ENCODE results near the gene RAPGEF2. TPM values are rescaled to one million over a fixed set of nuclear protein-coding genes. Genes with fewer than 3 reads are reported as not detected.

RAPGEF2 gene
- total and polyA plus RNA-seq, 3 donors from 2014 or later, result 18.1 to 51.4 (median 38.9) TPM

DNA sequence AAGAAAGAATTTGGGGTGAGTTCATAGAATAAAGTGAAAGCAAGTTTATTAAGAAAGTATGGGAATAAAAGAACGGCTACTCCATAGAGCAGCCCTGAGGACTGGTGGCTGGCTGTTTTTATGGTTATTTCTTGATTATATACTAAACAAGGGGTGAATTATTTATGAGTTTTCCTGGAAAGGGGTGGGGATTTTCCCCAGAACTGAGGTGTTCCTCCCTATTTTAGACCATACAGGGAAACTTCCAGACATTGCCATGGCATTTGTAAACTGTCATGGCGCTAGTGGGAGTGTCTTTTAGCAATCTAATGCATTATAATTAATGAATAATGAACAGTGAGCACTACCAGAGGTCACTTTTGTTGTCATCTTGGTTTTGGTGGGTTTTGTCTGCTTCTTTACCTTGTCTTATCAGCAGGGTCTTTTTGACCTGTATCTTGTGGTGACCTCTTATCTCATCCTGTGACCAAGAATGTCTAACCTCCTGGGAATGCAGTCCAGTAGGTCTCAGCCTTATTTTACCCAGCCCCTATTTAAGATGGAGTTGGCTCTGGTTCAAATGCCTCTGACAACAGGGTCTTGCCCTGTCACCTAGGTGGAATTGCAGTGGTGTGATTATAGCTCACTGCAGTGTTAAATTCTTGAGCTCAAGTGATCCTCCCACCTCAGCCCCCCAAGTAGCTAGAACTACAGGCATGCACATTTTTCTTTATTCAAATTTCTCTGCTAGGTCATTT lies 27.1 kb downstream of the RAPGEF2 start:
- TF ChIP-seq POLR2A (IDR thresholded peaks at IDR 0.05) (no peak), CTCF (IDR thresholded peaks at IDR 0.05) (no peak)
- H3K36me3 ChIP-seq (ENCODE audit: low read depth, missing control alignments), result no peaks in the 10 kb centered on the region
- no peaks in the 10 kb centered on the region for H3K4me1 ChIP-seq
- H3K27me3 ChIP-seq, result no peaks in the 10 kb centered on the region
- no peak overlapping the region for H3K4me3 ChIP-seq
- no peaks in the 10 kb centered on the region for H3K9me3 ChIP-seq
- DNase-seq, result no peak
- WGBS, 2 donors, result 97 to 98% methylated on average over 2 of the region's 2 CpGs
- H3K27ac ChIP-seq, result no peak overlapping the region
- intact Hi-C loops (cut with DNase I; ENCODE audit: low total_unique reads), result no loop called here

DNA sequence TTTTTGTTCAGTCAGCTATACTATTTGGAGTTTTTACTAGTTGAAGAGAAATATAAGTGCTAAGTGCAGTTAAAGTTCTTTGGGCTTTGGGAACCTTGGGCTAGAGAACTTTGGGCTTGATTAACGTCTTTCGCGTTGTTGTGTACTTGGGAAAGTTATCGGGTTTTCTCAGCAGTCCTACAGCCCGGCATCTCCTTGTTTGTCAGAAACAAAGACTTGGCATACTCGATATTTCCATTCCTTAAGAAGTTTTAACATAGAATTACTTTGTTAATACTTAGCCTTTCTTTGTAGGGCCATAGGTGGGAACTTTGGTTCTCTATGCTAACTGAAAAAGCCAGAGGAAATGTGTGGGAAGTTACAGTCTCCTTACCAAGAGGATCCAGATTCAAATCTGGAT lies 28.7 kb downstream of the RAPGEF2 start:
- TF ChIP-seq POLR2A (IDR thresholded peaks at IDR 0.05) (no peak), CTCF (IDR thresholded peaks at IDR 0.05) (no peak)
- no peak overlapping the region for H3K4me3 ChIP-seq
- WGBS, 2 donors, result 78 to 82% methylated on average over 6 of the region's 6 CpGs
- intact Hi-C loops (cut with DNase I; ENCODE audit: low total_unique reads), result no loop called here
- H3K27ac ChIP-seq, result no peak overlapping the region
- H3K27me3 ChIP-seq, result no peaks in the 10 kb centered on the region
- DNase-seq, result no peak
- H3K9me3 ChIP-seq, result no peaks in the 10 kb centered on the region
- no peaks in the 10 kb centered on the region for H3K4me1 ChIP-seq
- H3K36me3 ChIP-seq (ENCODE audit: low read depth, missing control alignments), result no peaks in the 10 kb centered on the region

DNA sequence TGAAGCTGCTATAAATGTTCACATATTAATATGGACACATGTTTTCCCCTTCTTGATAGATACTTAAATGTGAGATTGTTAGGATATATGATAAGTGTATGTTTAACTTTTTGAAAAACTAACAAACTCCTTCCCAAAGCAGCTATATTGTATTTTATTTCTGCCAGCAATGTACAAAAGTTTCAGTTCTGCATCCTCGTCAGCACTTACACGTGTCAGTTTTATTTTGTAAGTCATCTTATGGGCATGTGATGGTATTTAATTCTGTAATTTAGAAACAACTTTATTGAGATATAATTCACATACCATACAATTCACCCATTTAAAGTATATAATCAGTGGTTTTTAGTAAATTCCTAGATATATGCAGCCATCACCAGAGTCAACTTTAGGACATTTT lies 31.6 kb downstream of the RAPGEF2 start:
- Histone ChIP-seq H3K36me3 (ENCODE audit: low read depth, missing control alignments) (no peaks in the 10 kb centered on the region), H3K27me3 (no peaks in the 10 kb centered on the region), H3K4me3 (no peak overlapping the region), H3K4me1 (no peaks in the 10 kb centered on the region), H3K9me3 (no peaks in the 10 kb centered on the region), H3K27ac (no peak overlapping the region)
- TF ChIP-seq POLR2A (IDR thresholded peaks at IDR 0.05) (no peak), CTCF (IDR thresholded peaks at IDR 0.05) (no peak)
- intact Hi-C loops (cut with DNase I; ENCODE audit: low total_unique reads), result no loop called here
- no peak for DNase-seq
- WGBS, 2 donors, result 73 to 94% methylated on average over 2 of the region's 2 CpGs

DNA sequence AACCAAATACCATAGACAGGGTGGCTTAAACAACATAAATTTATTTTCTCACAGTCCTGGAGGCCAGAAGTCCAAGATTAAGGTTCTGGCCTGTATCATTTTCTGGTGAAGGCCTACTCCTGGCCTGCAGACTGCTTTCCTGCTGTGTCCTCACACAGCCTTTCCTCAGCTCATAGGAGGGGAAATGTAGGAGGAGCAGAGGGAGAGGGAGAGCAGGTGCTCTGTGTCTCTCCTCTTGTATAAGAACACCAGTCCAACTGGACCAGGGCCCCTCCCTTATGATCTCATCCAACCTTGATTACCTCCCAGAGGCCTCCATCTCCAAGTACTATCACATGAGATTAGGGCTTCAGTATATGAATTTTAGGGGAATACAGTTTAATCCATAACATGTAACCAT lies 34.3 kb downstream of the RAPGEF2 start:
- no peak overlapping the region for H3K4me3 ChIP-seq
- no peak for DNase-seq
- TF ChIP-seq CTCF (IDR thresholded peaks at IDR 0.05), result no peak
- no peak for TF ChIP-seq POLR2A (IDR thresholded peaks at IDR 0.05)
- H3K27ac ChIP-seq, result no peak overlapping the region
- no peaks in the 10 kb centered on the region for H3K27me3 ChIP-seq
- intact Hi-C loops (cut with DNase I; ENCODE audit: low total_unique reads), result no loop called here
- no peaks in the 10 kb centered on the region for H3K9me3 ChIP-seq
- no peaks in the 10 kb centered on the region for H3K36me3 ChIP-seq (ENCODE audit: low read depth, missing control alignments)
- H3K4me1 ChIP-seq, result no peaks in the 10 kb centered on the region

DNA sequence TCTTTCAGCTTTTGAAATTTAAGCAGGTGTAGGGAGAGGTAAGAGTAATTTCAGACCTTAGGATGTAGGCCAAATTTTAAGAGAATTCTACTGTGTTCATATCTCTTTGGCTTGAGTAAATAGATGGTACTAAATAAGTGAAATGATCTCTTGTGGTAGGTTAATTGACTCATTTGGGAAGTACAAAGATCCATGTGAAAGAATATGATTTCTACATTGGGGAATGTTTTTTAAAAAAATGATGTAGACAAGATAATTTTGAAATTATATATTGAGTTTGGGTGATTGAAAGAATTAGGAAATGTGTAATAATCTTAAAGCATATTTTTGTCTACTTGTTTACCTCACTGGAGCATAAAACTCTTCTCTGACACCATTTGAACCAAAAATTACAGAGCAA lies 35.6 kb downstream of the RAPGEF2 start:
- intact Hi-C loops (cut with DNase I; ENCODE audit: low total_unique reads), result no loop called here
- no peaks in the 10 kb centered on the region for H3K27me3 ChIP-seq
- no peak for DNase-seq
- no peaks in the 10 kb centered on the region for H3K9me3 ChIP-seq
- H3K36me3 ChIP-seq (ENCODE audit: low read depth, missing control alignments), result no peaks in the 10 kb centered on the region
- no peak overlapping the region for H3K27ac ChIP-seq
- TF ChIP-seq CTCF (IDR thresholded peaks at IDR 0.05) (no peak), POLR2A (IDR thresholded peaks at IDR 0.05) (no peak)
- no peaks in the 10 kb centered on the region for H3K4me1 ChIP-seq
- H3K4me3 ChIP-seq, result no peak overlapping the region

Data from testis (tissue), 3 donors.